Stimulated activated CD8-positive, alpha-beta memory T cell treated with anti-CD3 and anti-CD28 coated beads, Interleukin-7, amount 100 ng/mL, for 24 hours (primary cell): ENCODE results near the gene NXF1.
"Not testable (repeated sequence)": the region's sequence is repeated elsewhere in the genome, so short reads cannot be mapped to it uniquely, and the experiment has no call there.

ENCODE experiments used
- DNase-seq: peaks from one replicate; pipeline ENCODE4 v3.0.0-alpha.2; 2020; ENCODE audit warnings: low read depth

Gene NXF1

GRCh38 chr11:62805076-62805892, at the start of gene NXF1:
NXF1 (minus strand) TSS chr11:62805440; CDS start chr11:62805356, 84 bp downstream.
- DNase-seq, result peak; percentile 88

GRCh38 chr11:62854013-62854824, 49.0 kb upstream of the NXF1 start:
- DNase-seq, result no peak

GRCh38 chr11:62853279-62853965, 48.2 kb upstream of the NXF1 start:
- no peak for DNase-seq

GRCh38 chr11:62852523-62853188, 47.4 kb upstream of the NXF1 start:
- no peak for DNase-seq

- no peak for DNase-seq
Measured at GRCh38 chr11:62851807-62852522, 46.7 kb upstream of the NXF1 start.

GRCh38 chr11:62850911-62851806, 45.9 kb upstream of the NXF1 start:
- DNase-seq, result peak; percentile 15

GRCh38 chr11:62847767-62848314, 42.6 kb upstream of the NXF1 start:
- no peak for DNase-seq

GRCh38 chr11:62846177-62846576, 40.9 kb upstream of the NXF1 start:
- no peak for DNase-seq

GRCh38 chr11:62844154-62844553, 38.9 kb upstream of the NXF1 start:
- no peak for DNase-seq

GRCh38 chr11:62843466-62843865, 38.2 kb upstream of the NXF1 start:
- no peak for DNase-seq

GRCh38 chr11:62842891-62843290, 37.7 kb upstream of the NXF1 start:
- not testable (repeated sequence) for DNase-seq

- no peak for DNase-seq
Measured at GRCh38 chr11:62842171-62842741, 37.0 kb upstream of the NXF1 start.

GRCh38 chr11:62841361-62842170, 36.3 kb upstream of the NXF1 start:
- peak; percentile 49 for DNase-seq

GRCh38 chr11:62840721-62841360, 35.6 kb upstream of the NXF1 start:
- DNase-seq, result peak; percentile 74

- DNase-seq, result peak; percentile 80
Measured at GRCh38 chr11:62839050-62839945, 34.1 kb upstream of the NXF1 start, which contains the start of gene WDR74. WDR74 (minus strand) TSS chr11:62839590; CDS start chr11:62839570, 20 bp downstream.

GRCh38 chr11:62835336-62835735, 30.1 kb upstream of the NXF1 start:
- no peak for DNase-seq
